SK-N-SH (cell line): Measurements from ENCODE around the gene ANKS6.

Experiments
- EP300 ChIP-seq, 2 experiments: IDR thresholded peaks; 2 replicates each; pipeline versions ENCODE4 v1.4.0 to v1.6.1; 2012; ENCODE audit warnings: borderline replicate concordance in 1 of 2, low read depth in 1 of 2, low read length in 1 of 2
- EZH2phosphoT487 ChIP-seq: fragments of 200-600 bp; sonication (generic); IDR thresholded peaks from 2 replicates; pipeline ENCODE4 v1.6.1; 2017; ENCODE audit warnings: low read depth, mixed run types, mild to moderate bottlenecking, antibody characterized with exemption, moderate library complexity, borderline replicate concordance
- POLR2AphosphoS5 ChIP-seq: IDR thresholded peaks from 2 replicates; pipeline ENCODE4 v1.6.1; 2012; ENCODE audit warnings: low read depth, low read length
- RAD21 ChIP-seq: IDR thresholded peaks from 2 replicates; pipeline ENCODE4 v1.6.1; 2012; ENCODE audit warnings: mild to moderate bottlenecking, low read length
- TAF1 ChIP-seq: IDR thresholded peaks from 2 replicates; pipeline ENCODE4 v1.6.1; 2012; ENCODE audit warnings: low read depth, mild to moderate bottlenecking, low read length, moderate library complexity, borderline replicate concordance
- TF ChIP-seq, protein P1 (sequence below): fragments of 150-350 bp; IDR thresholded peaks from 2 replicates; pipeline ENCODE4 v1.6.1; 2017; ENCODE audit warnings: antibody characterized with exemption, low read length, low read depth, borderline replicate concordance
- TF ChIP-seq, protein P2 (sequence below): fragments of 200-600 bp; sonication (generic); IDR thresholded peaks from 2 replicates; pipeline ENCODE4 v1.6.1; 2017; ENCODE audit warnings: antibody characterized with exemption, mild to moderate bottlenecking, moderate library complexity
- TF ChIP-seq, protein P3 (sequence below): IDR thresholded peaks from 2 replicates; pipeline ENCODE4 v1.4.0; 2012; ENCODE audit warnings: low read depth
- TF ChIP-seq, protein P4 (sequence below): fragments of 150-350 bp; IDR thresholded peaks from 2 replicates; pipeline ENCODE4 v1.6.1; 2016; ENCODE audit warnings: mild to moderate bottlenecking, low read depth, low read length

DNA sequence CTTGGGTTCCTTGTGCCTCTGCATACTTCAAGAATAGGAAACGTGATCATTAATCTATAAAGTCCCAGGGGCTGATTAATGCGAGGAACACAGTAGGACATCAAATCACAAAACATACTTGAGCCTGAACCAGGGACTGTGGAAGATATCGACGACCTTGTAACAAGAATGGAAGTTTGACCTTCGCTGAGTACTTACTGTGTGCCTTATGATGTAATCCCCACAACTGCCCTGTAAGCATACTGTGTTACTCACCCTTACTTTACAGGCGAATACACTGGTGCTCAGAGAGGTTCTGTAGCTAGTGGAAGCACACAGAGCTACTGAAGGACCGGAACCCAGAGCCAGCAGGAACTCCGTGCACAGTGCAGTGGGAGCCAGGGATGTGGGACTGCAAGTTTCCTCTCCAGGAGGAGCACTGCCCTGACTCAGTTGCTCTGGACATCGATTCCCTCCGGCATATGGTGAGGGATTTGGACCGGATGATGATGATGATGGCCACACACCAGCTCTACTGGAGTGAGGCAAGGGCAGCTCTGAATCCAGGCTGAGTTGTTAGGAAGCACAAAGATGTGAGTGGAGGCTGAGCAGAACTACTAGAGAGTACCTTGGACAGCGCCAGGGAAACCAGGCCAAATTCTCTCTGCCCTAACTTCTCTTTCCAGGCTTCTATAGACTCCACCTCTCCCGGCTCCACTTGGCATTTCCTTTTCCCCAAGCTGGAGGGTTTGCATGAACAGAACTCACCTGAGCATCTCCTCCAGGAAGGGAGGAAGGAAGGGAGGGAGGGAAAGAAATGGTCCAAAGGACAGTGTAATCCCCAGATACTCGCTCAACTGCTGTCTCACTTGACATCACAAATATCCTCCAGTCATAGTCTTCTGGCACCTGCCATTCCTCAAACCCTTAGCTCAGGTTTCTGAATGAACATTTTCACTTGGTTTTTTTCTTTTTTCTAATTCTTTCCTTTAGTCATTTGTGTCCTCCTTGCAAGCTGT lies 86.1 kb downstream of the ANKS6 start:
- TF ChIP-seq, protein P1, sequence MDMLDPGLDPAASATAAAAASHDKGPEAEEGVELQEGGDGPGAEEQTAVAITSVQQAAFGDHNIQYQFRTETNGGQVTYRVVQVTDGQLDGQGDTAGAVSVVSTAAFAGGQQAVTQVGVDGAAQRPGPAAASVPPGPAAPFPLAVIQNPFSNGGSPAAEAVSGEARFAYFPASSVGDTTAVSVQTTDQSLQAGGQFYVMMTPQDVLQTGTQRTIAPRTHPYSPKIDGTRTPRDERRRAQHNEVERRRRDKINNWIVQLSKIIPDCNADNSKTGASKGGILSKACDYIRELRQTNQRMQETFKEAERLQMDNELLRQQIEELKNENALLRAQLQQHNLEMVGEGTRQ, result no peak
- no peak for TF ChIP-seq EP300 (IDR thresholded peaks at IDR 0.05; ENCODE audit: borderline replicate concordance in 1 of 2, low read depth in 1 of 2, low read length in 1 of 2)
- TF ChIP-seq, protein P2, sequence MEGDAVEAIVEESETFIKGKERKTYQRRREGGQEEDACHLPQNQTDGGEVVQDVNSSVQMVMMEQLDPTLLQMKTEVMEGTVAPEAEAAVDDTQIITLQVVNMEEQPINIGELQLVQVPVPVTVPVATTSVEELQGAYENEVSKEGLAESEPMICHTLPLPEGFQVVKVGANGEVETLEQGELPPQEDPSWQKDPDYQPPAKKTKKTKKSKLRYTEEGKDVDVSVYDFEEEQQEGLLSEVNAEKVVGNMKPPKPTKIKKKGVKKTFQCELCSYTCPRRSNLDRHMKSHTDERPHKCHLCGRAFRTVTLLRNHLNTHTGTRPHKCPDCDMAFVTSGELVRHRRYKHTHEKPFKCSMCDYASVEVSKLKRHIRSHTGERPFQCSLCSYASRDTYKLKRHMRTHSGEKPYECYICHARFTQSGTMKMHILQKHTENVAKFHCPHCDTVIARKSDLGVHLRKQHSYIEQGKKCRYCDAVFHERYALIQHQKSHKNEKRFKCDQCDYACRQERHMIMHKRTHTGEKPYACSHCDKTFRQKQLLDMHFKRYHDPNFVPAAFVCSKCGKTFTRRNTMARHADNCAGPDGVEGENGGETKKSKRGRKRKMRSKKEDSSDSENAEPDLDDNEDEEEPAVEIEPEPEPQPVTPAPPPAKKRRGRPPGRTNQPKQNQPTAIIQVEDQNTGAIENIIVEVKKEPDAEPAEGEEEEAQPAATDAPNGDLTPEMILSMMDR, result no peak
- TF ChIP-seq TAF1, result no peak
- TF ChIP-seq RAD21, result no peak
- TF ChIP-seq, protein P3, sequence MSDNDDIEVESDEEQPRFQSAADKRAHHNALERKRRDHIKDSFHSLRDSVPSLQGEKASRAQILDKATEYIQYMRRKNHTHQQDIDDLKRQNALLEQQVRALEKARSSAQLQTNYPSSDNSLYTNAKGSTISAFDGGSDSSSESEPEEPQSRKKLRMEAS, result no peak
- no peak for TF ChIP-seq EZH2phosphoT487
- no peak for TF ChIP-seq POLR2AphosphoS5
- TF ChIP-seq, protein P4, sequence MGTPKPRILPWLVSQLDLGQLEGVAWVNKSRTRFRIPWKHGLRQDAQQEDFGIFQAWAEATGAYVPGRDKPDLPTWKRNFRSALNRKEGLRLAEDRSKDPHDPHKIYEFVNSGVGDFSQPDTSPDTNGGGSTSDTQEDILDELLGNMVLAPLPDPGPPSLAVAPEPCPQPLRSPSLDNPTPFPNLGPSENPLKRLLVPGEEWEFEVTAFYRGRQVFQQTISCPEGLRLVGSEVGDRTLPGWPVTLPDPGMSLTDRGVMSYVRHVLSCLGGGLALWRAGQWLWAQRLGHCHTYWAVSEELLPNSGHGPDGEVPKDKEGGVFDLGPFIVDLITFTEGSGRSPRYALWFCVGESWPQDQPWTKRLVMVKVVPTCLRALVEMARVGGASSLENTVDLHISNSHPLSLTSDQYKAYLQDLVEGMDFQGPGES, result no peak
